ENCODE results near the gene IFT80. TPM values are rescaled to one million over a fixed set of nuclear protein-coding genes. Genes with fewer than 3 reads are reported as not detected.

The IFT80 gene
- polyA plus RNA-seq, 3 donors = 1.3 to 7.7 (median 1.4) TPM

GRCh38 chr3:160381470-160381869 lies 17.6 kb downstream of the IFT80 start:
- no peak for DNase-seq
- no peak overlapping the region for H3K9ac ChIP-seq (ENCODE audit: insufficient read depth, low read length, poor library complexity, severe bottlenecking)
- no CpG with 5 or more reads among the region's 1 CpG for WGBS (ENCODE audit: insufficient coverage)
- H3K27me3 Mint-ChIP-seq (ENCODE audit: low read depth in 3 of 3) = peaks cover 0 to 2% (median 0%) of the 10 kb centered on the region in 3 donors
- no peak overlapping the region for H3K4me3 Mint-ChIP-seq
- H3K79me2 ChIP-seq (ENCODE audit: insufficient read depth, low read length) = no peaks in the 10 kb centered on the region
- H3K36me3 ChIP-seq (replicated peaks in 1 of 2; ENCODE audit: control insufficient read depth in 1 of 2, insufficient read depth in 2 of 2, low read length in 2 of 2) = peaks cover 4 to 7% of the 10 kb centered on the region in 2 donors
- intact Hi-C loops (cut with micrococcal nuclease) = no loop called here
- peaks cover 14 to 18% of the 10 kb centered on the region in 2 donors for H3K36me3 Mint-ChIP-seq
- no peaks in the 10 kb centered on the region for H3K4me1 ChIP-seq (ENCODE audit: control insufficient read depth in 1 of 2, insufficient read depth in 2 of 2, low read length in 2 of 2)
- no peak overlapping the region for H3K27ac Mint-ChIP-seq
- no peaks in the 10 kb centered on the region for H3K9me3 Mint-ChIP-seq
- H3K27ac ChIP-seq (ENCODE audit: low read depth in 1 of 2, low read length in 2 of 2) = no peak overlapping the region
- no peak overlapping the region for H3K4me3 ChIP-seq (replicated peaks in 1 of 3; ENCODE audit: low read depth in 2 of 3, low read length in 3 of 3)
- H3K9me3 ChIP-seq (replicated peaks in 1 of 2; ENCODE audit: control insufficient read depth in 1 of 2, insufficient read depth in 1 of 2, low read length in 2 of 2) = no peaks in the 10 kb centered on the region
- H3K27me3 ChIP-seq (ENCODE audit: control insufficient read depth in 2 of 2, insufficient read depth in 2 of 2, low read length in 2 of 2) = no peaks in the 10 kb centered on the region
- H2AFZ ChIP-seq (ENCODE audit: insufficient read depth, low read depth, low read length, poor library complexity, severe bottlenecking) = no peak overlapping the region
- TF ChIP-seq, protein P1, sequence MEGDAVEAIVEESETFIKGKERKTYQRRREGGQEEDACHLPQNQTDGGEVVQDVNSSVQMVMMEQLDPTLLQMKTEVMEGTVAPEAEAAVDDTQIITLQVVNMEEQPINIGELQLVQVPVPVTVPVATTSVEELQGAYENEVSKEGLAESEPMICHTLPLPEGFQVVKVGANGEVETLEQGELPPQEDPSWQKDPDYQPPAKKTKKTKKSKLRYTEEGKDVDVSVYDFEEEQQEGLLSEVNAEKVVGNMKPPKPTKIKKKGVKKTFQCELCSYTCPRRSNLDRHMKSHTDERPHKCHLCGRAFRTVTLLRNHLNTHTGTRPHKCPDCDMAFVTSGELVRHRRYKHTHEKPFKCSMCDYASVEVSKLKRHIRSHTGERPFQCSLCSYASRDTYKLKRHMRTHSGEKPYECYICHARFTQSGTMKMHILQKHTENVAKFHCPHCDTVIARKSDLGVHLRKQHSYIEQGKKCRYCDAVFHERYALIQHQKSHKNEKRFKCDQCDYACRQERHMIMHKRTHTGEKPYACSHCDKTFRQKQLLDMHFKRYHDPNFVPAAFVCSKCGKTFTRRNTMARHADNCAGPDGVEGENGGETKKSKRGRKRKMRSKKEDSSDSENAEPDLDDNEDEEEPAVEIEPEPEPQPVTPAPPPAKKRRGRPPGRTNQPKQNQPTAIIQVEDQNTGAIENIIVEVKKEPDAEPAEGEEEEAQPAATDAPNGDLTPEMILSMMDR (IDR thresholded peaks at IDR 0.05) = no peak
- H3K4me2 ChIP-seq (replicated peaks; ENCODE audit: extremely low read depth, low read length, poor library complexity, severe bottlenecking) = no peak overlapping the region
- H3K4me1 Mint-ChIP-seq = no peaks in the 10 kb centered on the region
- H4K20me1 ChIP-seq (ENCODE audit: insufficient read depth, low read length) = no peaks in the 10 kb centered on the region

DNA sequence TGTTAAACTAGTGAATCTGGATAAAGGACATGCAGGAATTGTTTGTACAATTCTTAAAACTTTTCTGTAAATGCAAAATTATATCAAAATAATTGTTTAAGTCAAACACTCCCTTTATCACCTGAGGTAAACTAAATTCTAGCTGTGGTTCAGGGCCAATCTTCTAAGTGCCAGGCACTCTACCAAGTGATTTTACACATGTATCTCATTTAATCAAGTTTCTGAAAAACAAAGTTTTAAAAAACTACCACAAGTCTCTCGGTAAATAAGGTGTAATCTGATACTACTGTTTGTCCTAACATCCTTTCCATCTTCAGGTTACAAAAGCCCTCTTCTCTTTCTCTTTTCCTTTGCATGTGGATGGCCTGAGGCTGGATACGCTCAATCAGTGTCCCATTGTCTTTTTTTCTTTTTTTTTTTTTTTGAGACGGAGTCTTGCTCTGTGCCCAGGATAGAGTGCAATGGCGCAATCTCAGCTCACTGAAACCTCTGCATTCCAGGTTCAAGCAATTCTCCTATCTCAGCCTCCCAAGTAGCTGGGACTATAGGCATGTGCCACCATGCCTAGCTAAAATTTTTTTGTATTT lies 19.3 kb downstream of the IFT80 start:
- H3K9ac ChIP-seq (ENCODE audit: insufficient read depth, low read length, poor library complexity, severe bottlenecking) = no peak overlapping the region
- H3K4me2 ChIP-seq (replicated peaks; ENCODE audit: extremely low read depth, low read length, poor library complexity, severe bottlenecking) = no peak overlapping the region
- Mint-ChIP-seq H3K4me3 (no peak overlapping the region), H3K36me3 (peaks cover 17 to 21% of the 10 kb centered on the region in 2 donors), H3K4me1 (no peaks in the 10 kb centered on the region), H3K27ac (no peak overlapping the region), H3K27me3 (ENCODE audit: low read depth in 3 of 3) (peaks cover 0 to 2% (median 0%) of the 10 kb centered on the region in 3 donors), H3K9me3 (no peaks in the 10 kb centered on the region)
- H3K9me3 ChIP-seq (replicated peaks in 1 of 2; ENCODE audit: control insufficient read depth in 1 of 2, insufficient read depth in 1 of 2, low read length in 2 of 2) = no peaks in the 10 kb centered on the region
- 93% methylated on average over 3 of the region's 4 CpGs for WGBS (ENCODE audit: insufficient coverage)
- no peak for DNase-seq
- H3K27ac ChIP-seq (ENCODE audit: low read depth in 1 of 2, low read length in 2 of 2) = no peak overlapping the region
- no peak overlapping the region for H2AFZ ChIP-seq (ENCODE audit: insufficient read depth, low read depth, low read length, poor library complexity, severe bottlenecking)
- no peaks in the 10 kb centered on the region for H3K79me2 ChIP-seq (ENCODE audit: insufficient read depth, low read length)
- H3K4me3 ChIP-seq (replicated peaks in 1 of 3; ENCODE audit: low read depth in 2 of 3, low read length in 3 of 3) = no peak overlapping the region
- no peaks in the 10 kb centered on the region for H3K4me1 ChIP-seq (ENCODE audit: control insufficient read depth in 1 of 2, insufficient read depth in 2 of 2, low read length in 2 of 2)
- no peaks in the 10 kb centered on the region for H3K27me3 ChIP-seq (ENCODE audit: control insufficient read depth in 2 of 2, insufficient read depth in 2 of 2, low read length in 2 of 2)
- peaks cover 7 to 22% of the 10 kb centered on the region in 2 donors for H3K36me3 ChIP-seq (replicated peaks in 1 of 2; ENCODE audit: control insufficient read depth in 1 of 2, insufficient read depth in 2 of 2, low read length in 2 of 2)
- intact Hi-C loops (cut with micrococcal nuclease) = no loop called here
- TF ChIP-seq, protein P1 (IDR thresholded peaks at IDR 0.05) = no peak
- no peaks in the 10 kb centered on the region for H4K20me1 ChIP-seq (ENCODE audit: insufficient read depth, low read length)
